ENCODE data around the gene NKX6-2. TPM values are rescaled to one million over a fixed set of nuclear protein-coding genes. Genes with fewer than 3 reads are reported as not detected.
A peak's percentile ranks its signal among the peaks of the same experiment; 100 is the strongest.

The NKX6-2 gene
- total and polyA plus RNA-seq, 2 donors from 2014 or later: 2.5 TPM; not detected in 1

GRCh38 chr10:132809232-132810140 lies 23.5 kb upstream of the NKX6-2 start:
- no peak overlapping the region for H3K9ac ChIP-seq (ENCODE audit: low read length in 3 of 3)
- H3K27me3 ChIP-seq (ENCODE audit: control insufficient read depth, insufficient read depth, low read length): no peaks in the 10 kb centered on the region
- H3K27ac ChIP-seq (ENCODE audit: low read depth in 2 of 2, low read length in 2 of 2): no peak overlapping the region
- FAIRE-seq (no peak), DNase-seq (peak in 2 of 5 donors; percentile 29 to 60)
- H3K36me3 ChIP-seq (ENCODE audit: control insufficient read depth in 2 of 3, insufficient read depth in 3 of 3, low read length in 3 of 3): no peaks in the 10 kb centered on the region
- no peak for TF ChIP-seq CTCF (IDR thresholded peaks at IDR 0.05; ENCODE audit: borderline replicate concordance, extremely low read depth, insufficient read depth)
- H3K4me1 ChIP-seq (ENCODE audit: control insufficient read depth in 2 of 3, insufficient read depth in 2 of 3, low read depth in 1 of 3, low read length in 3 of 3): no peaks in the 10 kb centered on the region
- no peak overlapping the region for H3K4me3 ChIP-seq (ENCODE audit: low read length in 3 of 3)
- no peaks in the 10 kb centered on the region for H3K9me3 ChIP-seq (ENCODE audit: control insufficient read depth in 2 of 3, insufficient read depth in 1 of 3, low read length in 3 of 3)
- intact Hi-C loops (cut with DNase I): no loop called here

- Histone ChIP-seq H3K9ac (ENCODE audit: low read length in 3 of 3) (no peak overlapping the region), H3K27ac (ENCODE audit: low read depth in 2 of 2, low read length in 2 of 2) (no peak overlapping the region), H3K27me3 (ENCODE audit: control insufficient read depth, insufficient read depth, low read length) (no peaks in the 10 kb centered on the region), H3K36me3 (ENCODE audit: control insufficient read depth in 2 of 3, insufficient read depth in 3 of 3, low read length in 3 of 3) (no peaks in the 10 kb centered on the region), H3K4me3 (ENCODE audit: low read length in 3 of 3) (no peak overlapping the region), H3K9me3 (ENCODE audit: control insufficient read depth in 2 of 3, insufficient read depth in 1 of 3, low read length in 3 of 3) (no peaks in the 10 kb centered on the region), H3K4me1 (ENCODE audit: control insufficient read depth in 2 of 3, insufficient read depth in 2 of 3, low read depth in 1 of 3, low read length in 3 of 3) (no peaks in the 10 kb centered on the region)
- DNase-seq (peak in 4 of 5 donors; percentile 52 to 73 (median 66)), FAIRE-seq (no peak)
- TF ChIP-seq CTCF (IDR thresholded peaks at IDR 0.05; ENCODE audit: borderline replicate concordance, extremely low read depth, insufficient read depth): no peak
- intact Hi-C loops (cut with DNase I): no loop called here
These were observed 22.7 kb upstream of the NKX6-2 start for GRCh38 chr10:132808383-132809231.

- Histone ChIP-seq H3K9me3 (ENCODE audit: control insufficient read depth in 2 of 3, insufficient read depth in 1 of 3, low read length in 3 of 3) (no peaks in the 10 kb centered on the region), H3K27ac (ENCODE audit: low read depth in 2 of 2, low read length in 2 of 2) (no peak overlapping the region), H3K36me3 (ENCODE audit: control insufficient read depth in 2 of 3, insufficient read depth in 3 of 3, low read length in 3 of 3) (no peaks in the 10 kb centered on the region), H3K9ac (ENCODE audit: low read length in 3 of 3) (no peak overlapping the region), H3K4me3 (ENCODE audit: low read length in 3 of 3) (no peak overlapping the region), H3K4me1 (ENCODE audit: control insufficient read depth in 2 of 3, insufficient read depth in 2 of 3, low read depth in 1 of 3, low read length in 3 of 3) (no peaks in the 10 kb centered on the region), H3K27me3 (ENCODE audit: control insufficient read depth, insufficient read depth, low read length) (no peaks in the 10 kb centered on the region)
- intact Hi-C loops (cut with DNase I): no loop called here
- DNase-seq: peak in 1 of 5 donors; percentile 37
- no peak for FAIRE-seq
- no peak for TF ChIP-seq CTCF (IDR thresholded peaks at IDR 0.05; ENCODE audit: borderline replicate concordance, extremely low read depth, insufficient read depth)
These were observed 21.7 kb upstream of the NKX6-2 start for GRCh38 chr10:132807621-132808049.
